GF-D8 (cell line): ENCODE results near the gene UQCR11.

ENCODE experiments used
- DNase-seq: peaks from one replicate; lab custom pipeline; 2025; lab: John Stamatoyannopoulos, UW

UQCR11 gene

DNA sequence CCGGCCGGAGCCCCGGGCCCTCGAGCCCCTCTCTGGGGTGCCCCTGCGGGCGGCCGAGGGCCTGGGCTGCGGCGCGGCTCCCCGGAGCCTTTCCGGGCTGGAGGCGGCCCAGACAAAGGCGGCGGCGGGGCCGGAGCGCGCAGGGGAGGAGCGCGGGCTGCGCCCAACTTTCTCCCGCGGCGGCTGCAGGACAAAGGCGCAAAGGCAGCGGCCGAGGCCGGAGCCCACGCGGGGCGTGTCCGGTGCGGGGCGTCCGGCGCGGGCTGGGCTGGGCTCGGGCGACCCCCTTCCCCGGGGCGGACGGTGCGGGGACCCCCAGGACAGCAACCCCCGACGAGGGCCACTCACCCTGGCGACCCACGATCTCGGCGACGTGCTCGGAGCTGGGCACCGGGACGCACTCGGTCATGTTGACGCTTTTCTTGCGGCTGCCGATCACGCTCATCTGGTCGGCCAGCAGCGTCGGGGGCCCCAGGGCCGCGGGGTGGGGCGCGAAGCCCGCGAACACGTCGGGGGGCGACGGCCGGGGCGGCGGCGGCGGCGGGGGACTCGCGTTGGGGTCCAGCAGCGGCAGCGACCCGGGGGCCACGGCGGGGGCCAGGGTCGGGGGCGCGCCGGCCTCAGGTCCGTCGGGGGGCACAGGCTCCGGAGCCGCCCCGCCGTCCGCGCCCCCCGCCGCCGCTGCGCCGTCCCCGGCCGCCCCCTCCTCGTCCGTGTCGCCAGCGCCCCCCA is 38.0 kb downstream of the UQCR11 start:
- DNase-seq = no peak

- DNase-seq = no peak
Observed at GRCh38 chr19:1566392-1567115, 38.7 kb downstream of the UQCR11 start.

- no peak for DNase-seq
Observed at GRCh38 chr19:1563251-1563650, 42.0 kb downstream of the UQCR11 start.

GRCh38 chr19:1561236-1561842 is 43.9 kb downstream of the UQCR11 start:
- no peak for DNase-seq

- DNase-seq = no peak
Observed at GRCh38 chr19:1560286-1560882, 44.9 kb downstream of the UQCR11 start.

DNA sequence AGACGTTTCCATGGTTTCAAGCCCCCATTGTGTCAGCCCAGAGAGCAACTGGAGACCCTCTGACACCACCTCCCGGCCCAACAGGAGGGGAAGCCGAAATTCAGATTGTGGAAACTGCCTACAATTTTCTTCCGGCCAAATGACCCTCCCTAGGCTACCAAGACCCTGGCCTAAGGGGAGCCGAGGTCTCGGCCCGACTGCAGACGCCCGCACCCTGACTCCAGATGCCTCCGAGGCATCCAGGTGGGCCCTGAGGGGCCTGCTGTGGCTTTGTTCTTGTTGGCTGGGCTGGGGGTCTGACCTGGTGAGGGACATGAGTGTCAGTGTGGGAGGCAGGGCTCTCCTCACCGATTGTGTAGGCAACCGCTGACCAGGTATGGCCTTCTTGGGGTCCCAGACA is 46.7 kb downstream of the UQCR11 start:
- no peak for DNase-seq

DNA sequence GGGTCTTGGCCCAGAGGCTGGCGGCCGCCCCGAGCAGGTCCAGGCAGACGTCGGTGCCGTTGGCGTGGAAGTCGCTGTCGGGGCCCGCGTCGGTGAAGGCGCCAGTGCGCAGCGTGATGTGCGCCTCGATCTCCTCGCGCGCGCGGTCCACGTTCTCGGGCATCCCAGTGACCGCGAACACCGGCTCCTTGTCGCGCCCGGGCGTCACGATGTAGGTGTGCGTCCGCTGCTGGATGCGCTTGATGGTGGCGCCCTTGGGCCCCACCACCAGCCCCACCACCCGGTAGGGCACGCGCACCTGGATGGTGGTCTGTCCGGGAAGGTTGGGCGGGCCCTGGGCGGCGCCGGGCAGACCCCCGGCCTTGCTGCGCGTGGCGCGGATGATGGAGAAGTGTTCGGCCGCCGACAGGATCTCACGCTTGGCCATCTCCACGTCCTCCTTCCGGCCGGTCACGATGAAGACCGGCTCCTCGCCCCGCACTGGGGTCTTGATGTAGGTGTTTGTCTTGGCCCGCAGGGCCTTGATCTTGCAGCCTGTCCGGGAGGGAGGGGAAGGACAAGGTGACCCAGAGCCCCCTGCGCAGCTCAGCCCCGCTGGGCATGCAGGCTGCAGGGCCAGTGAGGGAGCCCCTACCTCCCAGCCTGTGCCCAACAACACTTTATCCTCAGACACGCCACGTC is 48.7 kb downstream of the UQCR11 start:
- DNase-seq = no peak

DNA sequence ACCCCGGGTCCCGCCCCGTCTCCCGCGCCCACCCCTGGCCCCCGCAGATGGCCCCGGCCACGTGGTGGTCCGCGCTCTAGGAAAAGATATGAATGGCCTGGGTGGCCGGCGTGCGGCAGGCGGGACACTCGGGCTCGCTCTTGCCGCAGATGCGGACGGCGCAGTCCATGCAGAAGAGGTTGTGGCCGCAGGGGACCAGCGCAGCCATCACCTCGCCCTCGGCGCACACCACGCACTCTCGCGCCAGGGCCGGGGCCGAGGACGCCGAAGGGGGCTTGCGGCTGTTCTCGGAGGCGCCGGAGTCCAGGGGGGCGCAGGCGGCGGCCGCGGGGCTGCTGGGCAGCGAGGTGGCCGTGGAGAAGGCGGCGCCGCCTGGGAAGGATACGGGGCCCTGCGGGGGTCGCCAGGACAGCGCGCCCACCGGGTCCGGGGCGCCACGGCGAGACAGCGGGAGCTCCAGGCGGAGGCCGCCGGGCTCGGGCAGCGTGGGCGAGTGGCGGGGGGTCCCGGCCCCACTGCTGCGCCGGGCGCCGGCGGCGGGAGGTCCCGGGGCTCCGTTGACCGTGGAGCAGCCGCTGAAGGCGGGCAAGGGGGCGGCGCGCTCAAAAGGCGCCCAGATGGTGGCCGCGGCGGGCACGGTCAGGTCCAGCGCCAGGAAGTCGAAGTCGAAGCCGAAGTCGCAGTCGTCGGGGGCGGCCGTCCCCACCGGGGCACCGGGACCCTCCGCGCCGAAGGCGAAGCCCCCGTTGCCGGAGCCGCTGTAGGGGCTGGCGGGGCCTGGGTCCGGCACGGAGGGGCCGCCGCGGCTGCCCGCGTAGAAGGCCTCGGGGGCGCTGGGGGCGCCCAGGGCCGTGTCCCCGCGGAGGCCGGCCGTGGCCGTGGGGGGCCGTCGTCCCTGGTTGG is 49.5 kb downstream of the UQCR11 start:
- no peak for DNase-seq

GRCh38 chr19:1554968-1555367 is 50.3 kb downstream of the UQCR11 start:
- no peak for DNase-seq

- DNase-seq = no peak
Observed at GRCh38 chr19:1553415-1553814, 51.8 kb downstream of the UQCR11 start.

DNA sequence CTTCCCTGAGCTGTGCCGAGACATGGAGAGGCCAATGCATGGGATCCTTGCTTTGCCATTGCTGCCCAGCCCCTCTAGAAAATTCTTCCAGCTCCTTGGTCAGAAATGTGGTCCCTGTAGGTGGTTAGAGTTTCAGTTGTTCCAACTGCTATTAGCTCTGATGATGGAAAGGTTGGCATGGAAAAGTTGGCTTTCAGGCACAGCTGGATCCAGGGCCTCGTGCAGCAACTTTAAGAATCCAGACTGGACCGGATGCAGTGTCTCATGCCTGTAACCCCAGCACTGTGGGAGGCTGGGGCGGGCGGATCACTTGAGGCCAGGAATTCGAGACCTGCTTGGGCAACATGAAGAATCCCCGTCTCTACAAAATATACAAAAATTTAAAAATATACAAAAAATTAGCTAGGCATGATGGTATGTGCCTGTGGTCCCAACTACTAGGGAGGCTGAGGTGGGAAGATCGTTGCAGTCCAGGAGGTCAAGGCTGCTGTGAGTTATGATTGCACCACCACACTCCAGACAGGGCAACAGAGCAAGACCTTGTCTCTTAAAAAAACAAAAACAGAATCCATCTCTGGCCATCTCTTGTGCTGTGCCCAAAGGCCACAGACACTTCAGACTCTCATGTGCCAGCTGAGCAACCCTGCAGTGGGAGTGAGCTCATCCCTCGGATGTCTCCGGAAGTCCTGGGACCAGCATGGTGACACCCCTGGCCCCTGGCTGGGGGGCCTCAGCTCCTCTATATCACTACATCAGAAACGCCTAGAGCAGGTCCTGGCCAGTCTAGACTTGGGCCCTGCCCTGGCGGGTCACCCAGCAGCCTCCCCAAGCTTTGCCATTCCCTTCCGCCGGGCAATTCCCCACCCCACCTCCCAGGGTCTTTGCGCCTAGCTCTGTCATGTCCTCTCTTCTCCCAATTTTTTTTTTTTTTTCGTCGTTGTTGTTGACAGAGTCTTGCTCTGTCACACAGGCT is 53.9 kb downstream of the UQCR11 start:
- no peak for DNase-seq

- DNase-seq = no peak
Observed at GRCh38 chr19:1549332-1549945, 55.8 kb downstream of the UQCR11 start.
